Thoracic aorta (tissue), 2 donors: ENCODE measurements around the gene LAMP2. TPM values are rescaled to one million over a fixed set of nuclear protein-coding genes. Genes with fewer than 3 reads are reported as not detected.

Experiments used
- ATAC-seq: fragments of 150-250 bp; one replicate; pipeline ENCODE4 v1.8.0; 2017; ENCODE audit warnings: low read depth; ENCODE audit not compliant: insufficient number of reproducible peaks, low FRiP score
- DNase-seq: peaks from one replicate; pipeline ENCODE4 v3.0.0-alpha.2; 2020; ENCODE audit warnings: low spot score
- H3K27ac ChIP-seq, 2 donors: fragments of 200-600 bp; sonication (generic); 1 replicate in 1 of 2; 2 replicates in 1 of 2; pipeline ENCODE4 v1.5.1; 2016; ENCODE audit warnings: mild to moderate bottlenecking in 2 of 2, moderate library complexity in 2 of 2
- H3K27me3 ChIP-seq: fragments of 200-600 bp; sonication (generic); replicated peaks from 2 replicates; pipeline ENCODE4 v1.6.0; 2016; ENCODE audit warnings: mild to moderate bottlenecking; ENCODE audit not compliant: insufficient read depth
- H3K36me3 ChIP-seq: fragments of 200-600 bp; sonication (generic); one replicate; pipeline ENCODE4 v1.5.1; 2016
- H3K4me1 ChIP-seq, 2 donors: fragments of 200-600 bp; sonication (generic); 1 replicate in 1 of 2; 2 replicates in 1 of 2; pipeline versions ENCODE4 v1.5.1 to v1.6.0; 2016; ENCODE audit warnings: low read depth in 2 of 2, mild to moderate bottlenecking in 1 of 2; ENCODE audit not compliant: control insufficient read depth in 1 of 2
- H3K4me3 ChIP-seq: fragments of 200-600 bp; sonication (generic); 2 replicates; pipeline ENCODE4 v1.5.1; 2016; ENCODE audit warnings: mild to moderate bottlenecking
- H3K9me3 ChIP-seq: fragments of 200-600 bp; sonication (generic); 2 replicates; pipeline ENCODE4 v1.5.1; 2016
- total RNA-seq, 2 donors: library from RNA; depleted of rRNA; stranded (reverse); fragments of >200 nt; gene quantifications; one replicate each; pipeline versions ENCODE4 v1.1.0 to v1.2.3, GENCODE V29; 2016
- TF ChIP-seq, protein P1 (sequence below): fragments of 200-600 bp; sonication (generic); IDR thresholded peaks from one replicate; pipeline ENCODE4 v1.5.1; 2019; ENCODE audit warnings: antibody characterized with exemption

The LAMP2 gene
- total RNA-seq, 2 donors from 2014 or later, result 81.3 to 118 TPM

DNA sequence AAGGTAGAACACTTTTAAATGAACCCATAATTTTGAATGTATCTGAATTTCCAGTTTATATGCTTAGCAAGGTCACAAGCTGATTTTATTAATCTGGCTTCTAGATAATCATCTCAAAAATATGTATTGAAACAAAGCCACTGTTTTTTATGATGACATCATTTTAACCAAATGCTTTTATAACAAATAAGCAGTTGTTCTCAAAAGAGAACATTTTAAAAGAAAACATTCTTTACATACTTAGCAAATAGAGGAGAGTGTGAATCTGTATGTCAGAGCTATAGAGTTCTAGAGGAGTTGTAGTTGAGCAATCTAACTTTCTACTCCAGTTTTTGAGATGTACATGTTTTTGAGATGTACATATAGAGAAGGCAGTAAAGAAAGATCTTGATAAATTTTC lies 42.5 kb downstream of the LAMP2 start:
- DNase-seq (no peak), ATAC-seq (no peak)
- Histone ChIP-seq H3K27ac (no peak overlapping the region), H3K27me3 (no peaks in the 10 kb centered on the region), H3K4me3 (no peak overlapping the region), H3K4me1 (no peaks in the 10 kb centered on the region), H3K36me3 (no peaks in the 10 kb centered on the region), H3K9me3 (no peaks in the 10 kb centered on the region)
- TF ChIP-seq, protein P1, sequence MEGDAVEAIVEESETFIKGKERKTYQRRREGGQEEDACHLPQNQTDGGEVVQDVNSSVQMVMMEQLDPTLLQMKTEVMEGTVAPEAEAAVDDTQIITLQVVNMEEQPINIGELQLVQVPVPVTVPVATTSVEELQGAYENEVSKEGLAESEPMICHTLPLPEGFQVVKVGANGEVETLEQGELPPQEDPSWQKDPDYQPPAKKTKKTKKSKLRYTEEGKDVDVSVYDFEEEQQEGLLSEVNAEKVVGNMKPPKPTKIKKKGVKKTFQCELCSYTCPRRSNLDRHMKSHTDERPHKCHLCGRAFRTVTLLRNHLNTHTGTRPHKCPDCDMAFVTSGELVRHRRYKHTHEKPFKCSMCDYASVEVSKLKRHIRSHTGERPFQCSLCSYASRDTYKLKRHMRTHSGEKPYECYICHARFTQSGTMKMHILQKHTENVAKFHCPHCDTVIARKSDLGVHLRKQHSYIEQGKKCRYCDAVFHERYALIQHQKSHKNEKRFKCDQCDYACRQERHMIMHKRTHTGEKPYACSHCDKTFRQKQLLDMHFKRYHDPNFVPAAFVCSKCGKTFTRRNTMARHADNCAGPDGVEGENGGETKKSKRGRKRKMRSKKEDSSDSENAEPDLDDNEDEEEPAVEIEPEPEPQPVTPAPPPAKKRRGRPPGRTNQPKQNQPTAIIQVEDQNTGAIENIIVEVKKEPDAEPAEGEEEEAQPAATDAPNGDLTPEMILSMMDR, result no peak

DNA sequence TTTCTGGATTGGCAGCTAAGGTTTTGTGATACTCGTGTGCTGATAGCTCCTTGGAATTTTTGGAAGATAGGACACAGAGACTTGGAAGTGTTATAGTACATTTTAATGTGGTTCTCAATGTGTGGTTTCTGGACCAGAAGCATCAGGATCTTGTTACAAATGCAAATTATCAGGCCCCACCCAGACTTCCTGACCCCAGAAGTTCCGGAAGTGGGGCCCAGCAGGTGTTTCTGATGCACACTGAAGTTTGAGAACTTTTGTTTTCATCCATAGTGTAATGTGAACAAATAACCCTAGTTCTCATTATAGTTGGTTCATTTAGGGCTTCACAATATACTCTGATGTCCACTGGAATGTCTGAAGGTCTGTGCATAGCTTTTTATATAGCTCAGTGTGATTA lies 49.6 kb downstream of the LAMP2 start:
- Histone ChIP-seq H3K9me3 (no peaks in the 10 kb centered on the region), H3K27ac (no peak overlapping the region), H3K36me3 (no peaks in the 10 kb centered on the region), H3K4me1 (no peaks in the 10 kb centered on the region), H3K4me3 (no peak overlapping the region), H3K27me3 (no peaks in the 10 kb centered on the region)
- ATAC-seq, result no peak
- TF ChIP-seq, protein P1, result no peak
- no peak for DNase-seq

DNA sequence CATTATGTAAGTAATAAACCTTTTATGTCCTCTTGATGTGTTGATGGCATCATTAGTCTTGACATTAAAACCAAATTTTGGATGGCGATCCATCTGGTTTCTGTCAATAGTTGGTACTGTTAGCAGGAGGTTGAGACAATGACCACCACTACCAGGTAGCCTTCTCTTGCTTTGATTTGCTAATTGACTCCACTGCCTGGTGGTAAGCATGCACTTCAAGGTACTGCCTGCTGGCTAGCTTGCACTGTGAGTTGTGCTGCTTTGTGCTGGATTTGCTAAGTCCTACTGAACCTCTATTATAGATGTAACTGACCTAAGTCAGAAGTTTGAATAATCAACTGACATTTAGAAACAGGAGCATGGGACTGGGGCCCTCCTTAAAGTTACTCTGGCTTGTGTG lies 60.9 kb downstream of the LAMP2 start:
- no peak overlapping the region for H3K4me3 ChIP-seq
- TF ChIP-seq, protein P1, result no peak
- DNase-seq, result no peak
- no peaks in the 10 kb centered on the region for H3K4me1 ChIP-seq
- H3K27me3 ChIP-seq, result no peaks in the 10 kb centered on the region
- no peak overlapping the region for H3K27ac ChIP-seq
- H3K9me3 ChIP-seq, result no peaks in the 10 kb centered on the region
- ATAC-seq, result no peak
- H3K36me3 ChIP-seq, result no peaks in the 10 kb centered on the region

DNA sequence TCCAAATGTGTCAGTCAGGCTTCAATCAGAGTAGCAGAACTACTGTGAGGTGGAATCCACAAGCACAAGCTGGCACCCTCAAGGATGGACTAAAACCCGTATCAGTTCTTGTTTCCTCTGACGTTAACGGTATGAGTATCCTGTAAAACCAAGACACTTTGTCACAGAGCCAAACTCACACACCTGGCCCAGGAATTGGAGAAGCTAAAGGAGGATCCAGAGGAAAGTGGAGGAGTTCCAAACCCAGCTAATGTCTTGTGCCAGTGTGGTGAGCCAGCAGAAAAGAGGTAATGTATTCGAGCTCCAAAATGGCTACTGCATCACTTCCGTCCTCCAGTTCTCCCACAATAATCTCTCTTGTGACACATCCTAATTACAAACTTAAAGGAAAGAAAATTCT lies 62.5 kb downstream of the LAMP2 start:
- Histone ChIP-seq H3K27me3 (no peaks in the 10 kb centered on the region), H3K4me3 (no peak overlapping the region), H3K36me3 (no peaks in the 10 kb centered on the region), H3K9me3 (no peaks in the 10 kb centered on the region), H3K4me1 (no peaks in the 10 kb centered on the region), H3K27ac (no peak overlapping the region)
- TF ChIP-seq, protein P1, result no peak
- ATAC-seq (no peak), DNase-seq (no peak)

DNA sequence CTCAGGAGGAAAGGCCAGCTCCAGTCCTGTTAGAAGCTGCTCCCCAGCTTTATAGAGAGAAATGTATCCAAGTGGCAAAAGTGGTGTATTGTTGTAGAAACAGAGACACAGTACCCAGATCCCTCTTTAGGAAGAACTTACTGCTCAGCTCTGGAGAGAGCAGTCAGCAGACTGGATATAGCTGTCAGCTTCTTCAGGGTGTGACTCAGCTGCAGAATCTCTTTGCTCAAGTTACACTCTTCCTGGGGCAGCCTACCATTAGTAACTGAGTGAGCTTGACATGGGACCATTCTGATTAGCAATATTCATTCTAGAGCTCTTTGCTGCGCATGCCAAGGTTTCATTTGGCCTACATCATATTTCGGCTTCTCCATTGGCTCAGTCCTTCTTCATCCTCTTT lies 66.7 kb downstream of the LAMP2 start:
- H3K27me3 ChIP-seq, result no peaks in the 10 kb centered on the region
- no peak overlapping the region for H3K27ac ChIP-seq
- TF ChIP-seq, protein P1, result no peak

More for the DNA sequence above, 66.7 kb downstream of the LAMP2 start:
- H3K4me1 ChIP-seq, result no peaks in the 10 kb centered on the region
- no peak overlapping the region for H3K4me3 ChIP-seq
- no peak for DNase-seq
- H3K9me3 ChIP-seq, result no peaks in the 10 kb centered on the region
- ATAC-seq, result no peak
- no peaks in the 10 kb centered on the region for H3K36me3 ChIP-seq
